GM18520 (cell line): ENCODE data around the gene COLQ.
"Not testable (repeated sequence)": the region's sequence is repeated elsewhere in the genome, so short reads cannot be mapped to it uniquely, and the experiment has no call there.

Experiments used
- ATAC-seq: cut with Tn5 transposase; IDR thresholded peaks from one replicate; pipeline ENCODE4 v1.9.1; 2021; ENCODE audit not compliant: unreplicated experiment

The COLQ gene

GRCh38 chr3:15493436-15493835 lies 28.1 kb downstream of the COLQ start:
- no peak for ATAC-seq

DNA sequence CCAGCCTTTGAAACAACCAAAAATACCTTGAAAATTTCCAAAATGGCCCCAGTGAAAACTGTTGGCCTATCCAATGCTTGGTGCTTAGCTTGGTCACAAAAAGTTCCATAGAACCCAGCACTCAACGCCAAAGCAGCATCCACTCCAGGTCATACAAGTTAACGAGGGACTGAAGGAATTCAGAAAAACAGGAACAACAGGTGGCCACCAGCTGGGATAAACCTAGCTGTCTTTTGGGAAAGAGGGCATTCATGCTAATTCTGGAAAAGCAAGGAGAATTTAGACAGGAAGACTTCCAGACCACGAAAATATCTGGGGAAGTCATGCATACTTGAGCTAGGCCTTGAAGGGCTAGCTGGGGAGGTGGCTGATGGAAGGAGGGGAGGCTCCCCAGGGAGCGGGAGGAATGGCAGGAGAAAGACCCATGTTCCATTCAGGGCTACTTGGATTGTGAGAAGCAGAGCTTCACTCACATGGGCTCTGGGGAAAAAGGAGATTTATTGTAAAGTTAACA lies 28.6 kb downstream of the COLQ start:
- no peak for ATAC-seq

DNA sequence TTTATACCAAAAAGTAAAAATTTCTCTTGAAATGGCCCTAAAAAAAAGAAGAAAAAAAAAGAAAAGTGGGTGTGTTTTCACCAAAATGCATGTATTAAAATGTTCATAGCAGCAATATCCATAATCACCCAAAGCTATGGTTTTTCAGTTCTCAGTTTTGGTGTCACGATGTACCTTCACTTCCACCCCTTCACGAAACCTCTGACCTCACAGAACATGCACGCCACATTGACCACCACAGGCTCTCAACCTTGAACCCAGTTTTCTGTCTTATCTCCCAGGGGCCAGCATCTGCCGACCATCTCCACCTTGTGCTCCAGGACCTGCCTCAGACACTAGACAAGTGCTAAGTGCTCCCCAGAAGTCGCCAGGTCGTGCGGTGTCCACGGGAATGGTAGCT lies 30.4 kb downstream of the COLQ start:
- ATAC-seq, result no peak

- no peak for ATAC-seq
Measured at GRCh38 chr3:15490158-15490557, 31.3 kb downstream of the COLQ start.

DNA sequence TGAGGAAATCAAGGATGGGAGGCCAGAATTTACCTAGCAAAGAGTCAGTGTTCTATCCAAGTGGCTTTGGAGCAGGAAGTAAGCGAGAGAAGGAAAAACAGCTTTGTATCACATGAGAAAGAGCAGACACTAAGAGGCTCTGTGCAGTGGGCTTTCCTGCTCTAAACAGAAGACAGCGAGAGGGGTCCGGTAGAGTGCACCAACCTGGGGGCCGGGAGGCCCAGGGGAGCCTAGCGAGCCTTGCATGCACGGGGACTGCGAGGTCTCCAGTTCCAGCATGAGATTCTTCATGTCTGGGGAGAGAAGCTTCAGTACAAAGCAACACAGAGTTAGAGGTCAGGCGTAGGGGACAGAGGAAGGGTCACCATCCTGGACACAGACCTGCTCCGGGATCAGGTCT lies 33.5 kb downstream of the COLQ start:
- ATAC-seq, result no peak

GRCh38 chr3:15486979-15487378 lies 34.5 kb downstream of the COLQ start:
- no peak for ATAC-seq

DNA sequence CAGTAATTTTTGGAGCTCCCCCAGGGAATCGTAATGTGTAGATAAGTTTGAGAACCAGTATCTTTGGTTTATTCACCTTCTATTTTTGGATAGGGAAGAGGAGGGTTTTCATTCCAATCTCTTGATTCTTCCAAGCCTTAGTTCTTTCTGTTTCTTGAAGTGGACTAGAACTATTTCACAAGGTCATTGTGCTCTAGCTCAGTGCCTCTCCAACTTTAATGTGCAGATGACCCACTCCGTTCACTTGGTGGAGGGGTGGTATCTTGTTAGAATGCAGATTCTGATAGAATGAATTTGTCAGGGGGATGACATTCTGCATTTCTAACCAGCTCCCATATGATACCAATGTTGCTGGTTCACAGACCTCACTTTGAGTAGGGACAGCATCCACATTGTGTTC lies 35.5 kb downstream of the COLQ start:
- no peak for ATAC-seq

GRCh38 chr3:15484551-15484950 lies 37.0 kb downstream of the COLQ start:
- not testable (repeated sequence) for ATAC-seq

- ATAC-seq, result no peak
Measured at GRCh38 chr3:15479400-15480224, 41.9 kb downstream of the COLQ start.

DNA sequence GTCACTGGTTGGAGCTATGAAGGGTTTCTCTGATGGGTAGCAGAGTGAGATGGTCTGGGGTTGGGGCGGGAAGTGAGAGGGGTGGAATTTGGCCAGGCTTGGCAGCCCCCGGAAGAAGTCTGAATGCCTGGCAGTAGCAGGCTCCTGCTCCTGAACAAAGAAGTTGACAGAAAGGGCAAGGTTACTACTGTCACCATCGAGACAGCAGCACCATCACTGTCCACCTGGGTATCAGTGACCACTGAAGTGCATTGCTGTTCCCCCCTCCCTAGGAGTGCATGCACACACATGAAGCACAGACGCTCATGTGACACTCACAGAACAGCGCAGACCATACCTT lies 42.9 kb downstream of the COLQ start:
- no peak for ATAC-seq

DNA sequence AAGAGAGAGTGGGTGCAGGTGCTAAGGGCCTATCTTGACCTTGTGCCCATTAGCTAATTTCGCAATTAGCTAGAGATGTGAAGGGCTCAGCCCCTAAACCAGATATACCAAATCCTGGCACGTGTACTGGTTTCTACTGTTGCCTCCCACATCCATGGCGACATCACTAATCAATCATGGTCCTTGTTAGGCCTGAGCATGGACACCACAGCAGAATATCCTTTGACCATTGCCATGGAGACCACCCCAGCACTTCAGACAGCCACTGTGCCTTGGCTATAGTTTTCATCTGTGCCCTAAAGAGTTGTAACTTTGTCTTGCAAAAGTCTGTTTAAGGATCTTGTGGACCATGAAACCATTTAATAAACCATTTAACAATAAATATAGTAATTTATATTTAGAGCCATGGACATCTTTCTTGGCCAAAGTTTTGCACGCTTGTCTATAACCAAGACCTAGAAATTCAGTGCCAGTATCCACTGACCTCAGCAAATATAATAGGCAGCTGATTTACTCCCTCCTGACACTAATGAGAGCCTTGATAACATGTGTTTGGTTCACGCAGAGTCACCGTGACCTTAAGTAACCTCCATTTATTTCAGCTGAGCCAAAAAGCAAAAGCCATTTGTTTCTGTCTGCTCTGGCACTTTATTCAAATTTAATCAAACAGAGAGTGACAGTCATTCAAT lies 43.4 kb downstream of the COLQ start:
- no peak for ATAC-seq

DNA sequence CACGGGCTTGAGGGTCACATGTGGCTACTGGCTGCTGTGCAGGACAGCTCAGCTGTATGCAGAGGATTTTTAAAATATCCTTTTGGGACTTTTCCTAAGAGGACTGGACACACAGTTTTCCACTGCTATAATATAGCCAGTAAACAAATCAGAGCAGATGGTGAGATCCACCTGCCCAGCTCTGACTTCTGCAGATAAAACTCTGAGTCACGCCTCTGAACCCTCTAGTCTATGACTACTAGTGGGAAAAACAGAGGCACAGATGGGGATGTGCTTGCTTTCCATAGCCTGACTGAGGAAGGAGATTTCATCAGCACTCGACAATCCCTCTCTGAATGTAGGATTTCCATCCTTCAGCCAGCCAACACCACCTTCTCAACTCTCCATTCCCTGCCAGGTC lies 45.1 kb downstream of the COLQ start:
- ATAC-seq, result no peak

DNA sequence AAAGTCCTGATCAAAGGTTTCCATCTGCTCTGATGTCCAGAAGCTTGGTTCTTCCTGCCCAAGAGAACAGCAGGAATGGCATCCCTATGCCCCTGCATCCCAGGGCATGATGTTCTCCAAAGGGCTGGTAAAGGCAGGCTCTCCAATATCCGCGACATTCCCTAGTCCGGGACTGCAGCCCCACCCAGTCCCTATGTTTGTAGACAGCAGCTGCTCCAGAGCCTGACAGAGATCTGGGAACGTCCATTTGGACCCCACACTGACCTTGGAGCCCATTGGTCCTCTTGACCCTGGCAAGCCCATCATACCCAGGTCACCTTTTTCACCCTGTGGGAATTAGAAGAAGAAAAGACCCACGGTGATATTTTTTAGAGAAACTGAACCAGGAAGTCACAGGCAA lies 46.3 kb downstream of the COLQ start:
- ATAC-seq, result no peak

GRCh38 chr3:15471861-15472260 lies 49.6 kb downstream of the COLQ start:
- ATAC-seq, result no peak

DNA sequence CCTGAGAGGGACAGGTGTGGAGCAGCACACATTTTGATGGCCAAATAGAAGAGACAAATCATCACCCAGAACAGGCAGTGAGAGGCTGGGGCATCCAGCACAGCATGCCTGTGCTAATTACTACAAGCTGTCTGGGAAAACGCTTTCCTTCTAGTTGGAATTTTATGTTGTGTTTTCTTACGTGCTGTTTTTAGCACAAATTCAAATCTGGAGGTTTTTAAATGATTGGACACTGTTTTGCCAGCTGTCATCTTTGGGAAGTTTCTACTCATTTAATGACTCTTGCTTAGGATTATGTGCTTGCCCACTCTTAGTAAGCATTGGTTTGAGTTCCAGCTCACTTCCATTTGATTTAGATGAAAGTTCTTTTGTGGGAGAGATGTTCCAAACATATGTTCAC lies 50.7 kb downstream of the COLQ start:
- ATAC-seq, result no peak

- no peak for ATAC-seq
Measured at GRCh38 chr3:15470261-15470660, 51.2 kb downstream of the COLQ start.

GRCh38 chr3:15467227-15468181 lies 54.0 kb downstream of the COLQ start:
- peak; percentile 42 for ATAC-seq

GRCh38 chr3:15465876-15466585 lies 55.5 kb downstream of the COLQ start:
- ATAC-seq, result no peak

GRCh38 chr3:15462451-15462850 lies 59.1 kb downstream of the COLQ start:
- no peak for ATAC-seq

GRCh38 chr3:15460891-15461531 lies 60.5 kb downstream of the COLQ start:
- no peak for ATAC-seq
